Gastroesophageal sphincter (tissue), 4 donors: ENCODE measurements around the gene TMEM9B. TPM values are rescaled to one million over a fixed set of nuclear protein-coding genes. Genes with fewer than 3 reads are reported as not detected.
"Not testable (repeated sequence)": the region's sequence is repeated elsewhere in the genome, so short reads cannot be mapped to it uniquely, and the experiment has no call there.

Source experiments
- ATAC-seq: fragments of 150-250 bp; one replicate; pipeline ENCODE4 v1.9.1; 2016; ENCODE audit warnings: mild to moderate bottlenecking, moderate library complexity
- H3K27ac ChIP-seq, 4 donors: fragments of 200-600 bp; sonication (generic) in 3 of 4; 1 replicate in 3 of 4; 2 replicates in 1 of 4; pipeline ENCODE4 v1.5.1; 2016 to 2019
- H3K27me3 ChIP-seq: fragments of 200-600 bp; sonication (generic); one replicate; pipeline ENCODE4 v1.5.1; 2019
- H3K36me3 ChIP-seq, 2 donors: fragments of 200-600 bp; sonication (generic); one replicate each; pipeline ENCODE4 v1.5.1; 2019; ENCODE audit warnings: control low read depth in 1 of 2
- H3K4me1 ChIP-seq, 3 donors: fragments of 200-600 bp; sonication (generic); 1 replicate in 2 of 3; 2 replicates in 1 of 3; pipeline ENCODE4 v1.5.1; 2016 to 2019; ENCODE audit warnings: control low read depth in 2 of 3
- H3K4me3 ChIP-seq, 2 donors: fragments of 200-600 bp; sonication (generic); one replicate each; pipeline ENCODE4 v1.5.1; 2019; ENCODE audit warnings: mild to moderate bottlenecking in 1 of 2, moderate library complexity in 1 of 2
- H3K9me3 ChIP-seq, 3 donors: fragments of 200-600 bp; sonication (generic); one replicate each; pipeline ENCODE4 v1.5.1; 2017 to 2019; ENCODE audit warnings: control low read depth in 2 of 3
- EP300 ChIP-seq: sonication (generic); formaldehyde crosslinking; IDR thresholded peaks from one replicate; pipeline ENCODE4 v1.6.1; 2017; ENCODE audit warnings: antibody characterized with exemption, mild to moderate bottlenecking
- POLR2A ChIP-seq, 2 donors: fragments of 450-650 bp; IDR thresholded peaks; one replicate each; pipeline ENCODE4 v1.6.1; 2017; ENCODE audit warnings: antibody characterized with exemption in 2 of 2, mild to moderate bottlenecking in 2 of 2, moderate library complexity in 1 of 2
- POLR2AphosphoS5 ChIP-seq: sonication (generic); formaldehyde crosslinking; IDR thresholded peaks from one replicate; pipeline ENCODE4 v1.6.1; 2017; ENCODE audit warnings: antibody characterized with exemption
- WGBS, 2 donors: methylation state at CpG; one replicate each; pipeline ENCODE4 v1.1.5; 2018; ENCODE audit warnings: low coverage in 1 of 2; 5-methylcytosine and 5-hydroxymethylcytosine counted together
- total RNA-seq, 4 donors: library from RNA; depleted of rRNA; stranded (reverse); fragments of >200 nt; gene quantifications; one replicate each; pipeline ENCODE4 v1.1.0, GENCODE V29; 2016
- TF ChIP-seq, protein P1 (sequence below), 4 experiments: fragments of 200-600 bp in 2 of 4; fragments of 450-650 bp in 2 of 4; sonication (generic) in 1 of 4; IDR thresholded peaks; one replicate each; pipeline ENCODE4 v1.5.1; 2017 to 2019; ENCODE audit warnings: antibody characterized with exemption in 4 of 4, mild to moderate bottlenecking in 2 of 4, moderate library complexity in 2 of 4

Gene TMEM9B
- total RNA-seq, 4 donors from 2014 or later, result 14.6 to 40.0 (median 21.5) TPM

DNA sequence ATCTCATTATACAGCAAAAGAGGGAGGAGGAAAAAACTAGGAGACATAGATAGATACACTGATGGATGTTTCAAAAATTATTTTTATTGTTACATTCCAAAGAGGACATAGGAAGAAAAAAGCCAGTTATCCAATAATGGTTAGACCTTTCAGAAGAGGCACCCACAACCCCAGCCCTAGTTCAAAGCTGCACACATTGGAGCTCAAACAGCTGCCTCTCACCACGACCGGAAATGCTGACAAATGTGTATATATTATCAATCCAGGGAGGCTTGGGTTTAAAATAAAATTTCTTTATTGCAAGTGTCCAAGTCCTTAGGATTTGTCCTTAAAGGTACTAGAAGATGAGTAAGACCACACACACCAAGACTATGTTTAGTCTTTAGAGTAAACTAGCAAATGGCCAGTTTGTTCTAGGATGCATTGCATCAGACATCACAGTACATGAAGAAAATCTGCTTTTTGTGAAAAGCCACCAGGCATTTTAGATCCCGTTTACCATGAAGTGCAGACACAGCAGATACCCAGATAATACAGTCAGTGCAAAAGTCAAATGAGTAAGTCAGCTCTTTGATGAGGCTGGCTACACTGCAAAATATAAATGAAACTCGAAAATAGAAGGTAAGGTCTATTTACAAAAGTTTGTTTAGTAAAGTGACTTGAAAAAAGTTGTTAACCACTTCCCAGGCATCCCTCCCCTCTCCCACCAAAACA, 16.9 kb downstream of the TMEM9B start:
- H3K4me1 ChIP-seq, result no peaks in the 10 kb centered on the region
- H3K27ac ChIP-seq, result no peak overlapping the region
- H3K9me3 ChIP-seq, result no peaks in the 10 kb centered on the region
- ATAC-seq, result no peak
- TF ChIP-seq, protein P1, sequence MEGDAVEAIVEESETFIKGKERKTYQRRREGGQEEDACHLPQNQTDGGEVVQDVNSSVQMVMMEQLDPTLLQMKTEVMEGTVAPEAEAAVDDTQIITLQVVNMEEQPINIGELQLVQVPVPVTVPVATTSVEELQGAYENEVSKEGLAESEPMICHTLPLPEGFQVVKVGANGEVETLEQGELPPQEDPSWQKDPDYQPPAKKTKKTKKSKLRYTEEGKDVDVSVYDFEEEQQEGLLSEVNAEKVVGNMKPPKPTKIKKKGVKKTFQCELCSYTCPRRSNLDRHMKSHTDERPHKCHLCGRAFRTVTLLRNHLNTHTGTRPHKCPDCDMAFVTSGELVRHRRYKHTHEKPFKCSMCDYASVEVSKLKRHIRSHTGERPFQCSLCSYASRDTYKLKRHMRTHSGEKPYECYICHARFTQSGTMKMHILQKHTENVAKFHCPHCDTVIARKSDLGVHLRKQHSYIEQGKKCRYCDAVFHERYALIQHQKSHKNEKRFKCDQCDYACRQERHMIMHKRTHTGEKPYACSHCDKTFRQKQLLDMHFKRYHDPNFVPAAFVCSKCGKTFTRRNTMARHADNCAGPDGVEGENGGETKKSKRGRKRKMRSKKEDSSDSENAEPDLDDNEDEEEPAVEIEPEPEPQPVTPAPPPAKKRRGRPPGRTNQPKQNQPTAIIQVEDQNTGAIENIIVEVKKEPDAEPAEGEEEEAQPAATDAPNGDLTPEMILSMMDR (IDR thresholded peaks at IDR 0.05), result no peak
- TF ChIP-seq EP300, result no peak
- no peak for TF ChIP-seq POLR2AphosphoS5
- no peak for TF ChIP-seq POLR2A (IDR thresholded peaks at IDR 0.05)
- no peak overlapping the region for H3K4me3 ChIP-seq
- WGBS, 2 donors, result 57 to 66% methylated on average over 2 to 4 of the region's 4 CpGs
- H3K27me3 ChIP-seq, result no peaks in the 10 kb centered on the region
- H3K36me3 ChIP-seq, result peaks cover 0 to 57% of the 10 kb centered on the region in 2 donors

DNA sequence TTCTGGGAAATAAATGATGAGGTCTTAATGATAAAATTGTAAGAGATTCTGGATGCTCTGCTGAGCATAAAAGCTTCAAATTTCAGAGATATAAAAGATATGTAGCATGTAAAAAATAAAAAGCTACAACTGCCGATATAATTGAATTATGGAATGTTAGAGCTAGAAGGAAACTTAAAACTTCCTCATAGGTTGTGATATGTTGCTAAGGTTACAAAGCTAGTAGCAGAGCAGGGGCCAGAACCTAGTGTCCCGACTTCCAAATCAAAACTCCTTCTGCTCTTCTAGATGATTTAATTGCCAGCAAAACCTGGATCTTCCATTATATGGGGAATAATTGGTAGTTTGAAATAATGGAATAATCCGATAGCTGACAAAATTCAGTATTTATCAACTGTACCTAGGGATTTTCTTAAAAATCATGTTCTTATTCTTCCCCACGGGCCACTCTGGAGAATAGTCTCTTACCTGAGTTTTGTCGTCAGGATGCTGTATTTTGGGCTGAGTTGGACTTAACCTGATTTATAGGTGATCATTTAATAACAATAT, 21.6 kb downstream of the TMEM9B start, which contains the start of gene ASCL3:
ASCL3 (minus strand) TSS at position 499 of the 549 bp plus-strand sequence. CDS start 4,855 bp downstream, outside the sequence.
- WGBS, 2 donors, result 73 to 82% methylated on average over 5 of the region's 5 CpGs
- peaks cover 0 to 12% of the 10 kb centered on the region in 2 donors for H3K36me3 ChIP-seq
- no peaks in the 10 kb centered on the region for H3K4me1 ChIP-seq
- no peaks in the 10 kb centered on the region for H3K27me3 ChIP-seq
- no peak within 1 kb of the TSS for H3K27ac ChIP-seq
- H3K4me3 ChIP-seq, result no peak within 1 kb of the TSS
- no peak for TF ChIP-seq EP300
- TF ChIP-seq, protein P1 (IDR thresholded peaks at IDR 0.05), result no peak
- no peak for TF ChIP-seq POLR2A (IDR thresholded peaks at IDR 0.05)
- no peak for TF ChIP-seq POLR2AphosphoS5
- ATAC-seq, result no peak
- no peaks in the 10 kb centered on the region for H3K9me3 ChIP-seq

DNA sequence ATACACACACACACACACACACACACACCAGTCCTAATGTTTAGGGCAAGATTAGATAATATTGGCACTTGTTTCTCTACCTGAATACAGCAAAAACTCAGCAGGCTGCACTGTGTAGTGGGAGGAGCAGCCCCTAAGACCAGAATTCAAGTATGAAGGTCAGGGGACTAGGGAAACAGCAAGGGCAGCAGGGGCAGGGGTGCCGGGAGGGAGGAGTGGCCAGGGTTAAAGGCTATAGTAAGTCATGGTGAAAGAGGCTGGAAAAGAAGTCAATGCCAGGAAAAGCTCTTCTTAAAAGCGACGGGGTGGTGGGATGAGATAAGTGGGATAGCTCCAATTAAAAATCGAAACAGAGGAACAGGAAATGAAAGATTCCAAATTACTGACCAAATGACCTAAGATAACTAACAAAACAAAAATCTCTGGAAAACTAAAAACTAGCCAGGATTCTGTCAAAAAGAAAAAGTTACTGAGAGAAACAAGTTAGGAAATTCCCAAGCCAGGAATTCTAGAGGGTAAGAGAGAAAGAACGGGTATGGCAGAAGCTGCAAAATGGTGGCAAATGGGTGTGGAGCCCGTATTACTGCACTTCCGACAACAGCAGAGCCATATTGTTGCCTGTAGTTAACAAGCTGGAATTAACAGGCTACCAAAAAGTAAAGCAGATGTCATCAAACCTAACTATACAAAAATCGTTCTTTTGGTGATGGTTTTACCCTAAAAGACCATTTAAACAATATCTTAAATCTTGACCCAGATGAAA, 22.7 kb downstream of the TMEM9B start:
- Histone ChIP-seq H3K9me3 (no peaks in the 10 kb centered on the region), H3K4me3 (no peak overlapping the region), H3K36me3 (peaks cover 0 to 2% of the 10 kb centered on the region in 2 donors), H3K4me1 (no peaks in the 10 kb centered on the region), H3K27ac (no peak overlapping the region), H3K27me3 (no peaks in the 10 kb centered on the region)
- no peak for ATAC-seq
- TF ChIP-seq POLR2AphosphoS5 (no peak), POLR2A (IDR thresholded peaks at IDR 0.05) (no peak), EP300 (no peak)
- TF ChIP-seq, protein P1 (IDR thresholded peaks at IDR 0.05), result no peak
- WGBS, 2 donors, result 62 to 63% methylated on average over 6 to 8 of the region's 8 CpGs

DNA sequence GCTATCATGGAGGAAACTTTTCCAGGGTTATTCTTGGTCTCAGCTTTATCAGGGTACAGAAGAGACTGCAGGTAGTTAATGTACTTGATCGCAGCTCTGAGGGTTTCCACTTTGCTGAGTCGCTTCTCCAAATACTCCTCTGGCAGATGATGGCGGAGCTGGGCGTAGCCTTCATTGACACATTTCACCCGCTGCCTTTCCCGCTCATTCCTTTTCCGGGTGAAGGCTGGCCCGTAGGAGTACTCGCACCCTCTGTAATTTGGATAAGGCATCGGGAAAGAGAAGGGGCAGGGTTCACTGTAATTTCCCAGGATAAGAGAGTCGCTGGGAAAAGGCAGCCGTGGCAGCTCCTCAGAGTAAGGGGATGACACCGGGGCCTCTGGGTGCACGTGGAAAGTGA, 26.6 kb downstream of the TMEM9B start:
- Histone ChIP-seq H3K4me3 (no peak overlapping the region), H3K4me1 (no peaks in the 10 kb centered on the region), H3K36me3 (no peaks in the 10 kb centered on the region), H3K9me3 (no peaks in the 10 kb centered on the region), H3K27me3 (no peaks in the 10 kb centered on the region), H3K27ac (no peak overlapping the region)
- no peak for TF ChIP-seq POLR2A (IDR thresholded peaks at IDR 0.05)
- TF ChIP-seq EP300, result no peak
- no peak for ATAC-seq
- 70% methylated on average over 4 of the region's 14 CpGs; no CpG with 5 or more reads in 1 of the 2 donors for WGBS, 2 donors

DNA sequence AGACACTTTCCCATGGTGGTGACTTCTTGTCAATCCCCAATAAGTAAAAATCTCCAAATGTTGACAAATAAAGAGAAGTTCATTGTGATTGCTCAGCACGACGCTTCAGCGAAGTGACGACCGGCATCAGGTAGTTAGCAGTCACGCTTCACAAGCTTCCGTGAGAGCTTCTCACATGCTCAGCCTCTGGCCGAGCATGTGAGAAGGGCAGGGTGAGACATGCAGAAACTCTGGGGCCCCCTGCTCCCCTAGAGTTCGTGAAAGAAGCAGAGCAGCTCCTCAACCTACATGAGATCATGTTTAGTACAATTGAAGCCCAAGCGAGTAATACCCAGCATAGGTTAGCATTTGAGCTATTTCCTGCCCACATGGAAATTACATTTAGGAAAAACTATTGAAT, 27.1 kb downstream of the TMEM9B start:
- Histone ChIP-seq H3K36me3 (no peaks in the 10 kb centered on the region), H3K27me3 (no peaks in the 10 kb centered on the region), H3K4me1 (no peaks in the 10 kb centered on the region), H3K4me3 (no peak overlapping the region), H3K9me3 (no peaks in the 10 kb centered on the region), H3K27ac (no peak overlapping the region)
- TF ChIP-seq EP300, result no peak
- ATAC-seq, result no peak
- WGBS, 2 donors, result 90 to 94% methylated on average over 6 to 9 of the region's 10 CpGs

DNA sequence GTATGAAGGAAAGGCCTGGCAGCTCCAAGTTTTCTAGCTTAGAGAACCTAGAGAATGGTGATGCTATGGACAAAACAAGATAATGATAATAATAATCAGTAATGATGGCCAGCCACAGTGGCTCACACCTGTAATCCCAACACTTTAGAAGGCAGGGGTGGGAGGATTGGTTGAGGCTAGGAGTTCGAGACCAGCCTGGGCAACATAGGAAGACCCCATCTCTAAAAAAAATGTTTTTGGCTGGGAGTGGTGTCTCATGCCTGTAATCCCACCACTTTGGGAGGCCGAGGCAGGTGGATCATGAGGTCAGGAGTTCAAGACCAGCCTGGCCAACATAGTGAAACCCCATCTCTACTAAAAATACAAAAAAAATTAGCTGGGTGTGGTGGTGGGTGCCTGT, 28.5 kb downstream of the TMEM9B start:
- H3K36me3 ChIP-seq, result not testable (repeated sequence)

More for the DNA sequence above, 28.5 kb downstream of the TMEM9B start:
- H3K4me3 ChIP-seq, H3K27ac ChIP-seq, H3K4me1 ChIP-seq, ATAC-seq, H3K9me3 ChIP-seq, H3K27me3 ChIP-seq: not testable (repeated sequence)
- 100% methylated on average over 1 of the region's 2 CpGs for WGBS, 2 donors
